ENCODE data around the gene SLC32A1.

Gene SLC32A1

DNA sequence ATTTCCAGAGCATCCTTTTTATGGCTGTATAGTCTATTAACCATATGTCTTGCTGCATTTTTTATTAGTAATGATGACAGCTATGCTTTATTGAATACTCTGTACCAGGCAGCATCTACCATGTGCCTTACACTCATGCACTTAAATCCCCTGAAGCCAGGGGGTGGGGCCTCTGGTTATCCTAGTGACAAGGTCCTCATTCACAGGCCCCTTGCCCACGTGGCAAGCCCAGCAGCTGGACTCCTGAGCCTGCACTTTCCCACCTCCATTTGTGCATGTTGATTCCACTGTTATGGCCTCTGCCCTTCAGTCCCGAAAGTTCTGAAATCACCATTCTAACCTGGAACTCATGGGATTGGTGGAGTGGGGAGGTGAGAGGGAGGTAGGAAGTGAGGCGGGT, 46.3 kb downstream of the SLC32A1 start:
- no peaks in the 10 kb centered on the region for H3K79me2 ChIP-seq (ENCODE audit: insufficient read depth, low read length)
- TF ChIP-seq EZH2phosphoT487 (IDR thresholded peaks at IDR 0.05; ENCODE audit: borderline replicate concordance): no peak
- TF ChIP-seq CTCF (conservative IDR thresholded peaks at IDR 0.05; ENCODE audit: low read length): no peak
- H3K9ac ChIP-seq (ENCODE audit: low read depth, low read length, poor library complexity, severe bottlenecking): no peak overlapping the region
- peaks cover 60% of the 10 kb centered on the region for H3K36me3 ChIP-seq (ENCODE audit: insufficient read depth, low read length)
- no peaks in the 10 kb centered on the region for H3F3A ChIP-seq (ENCODE audit: low read depth)
- H3K9me3 ChIP-seq (ENCODE audit: insufficient read depth, low read depth, low read length): no peaks in the 10 kb centered on the region
- H3K4me2 ChIP-seq (ENCODE audit: low read depth, low read length, poor library complexity, severe bottlenecking): no peak overlapping the region
- no peaks in the 10 kb centered on the region for H3K27me3 ChIP-seq (ENCODE audit: insufficient read depth, low read length, poor library complexity, severe bottlenecking)
- no peak overlapping the region for H2AFZ ChIP-seq (ENCODE audit: low read length)
- H4K20me1 ChIP-seq (ENCODE audit: insufficient read depth, low read length, poor library complexity, severe bottlenecking): no peaks in the 10 kb centered on the region
- H3K4me3 ChIP-seq (ENCODE audit: low read length, poor library complexity, severe bottlenecking): no peak overlapping the region
- H3K4me1 ChIP-seq (ENCODE audit: insufficient read depth, low read length, poor library complexity, severe bottlenecking): no peaks in the 10 kb centered on the region
- H3K9me2 ChIP-seq (replicated peaks; ENCODE audit: low read depth, low read length): no peaks in the 10 kb centered on the region

DNA sequence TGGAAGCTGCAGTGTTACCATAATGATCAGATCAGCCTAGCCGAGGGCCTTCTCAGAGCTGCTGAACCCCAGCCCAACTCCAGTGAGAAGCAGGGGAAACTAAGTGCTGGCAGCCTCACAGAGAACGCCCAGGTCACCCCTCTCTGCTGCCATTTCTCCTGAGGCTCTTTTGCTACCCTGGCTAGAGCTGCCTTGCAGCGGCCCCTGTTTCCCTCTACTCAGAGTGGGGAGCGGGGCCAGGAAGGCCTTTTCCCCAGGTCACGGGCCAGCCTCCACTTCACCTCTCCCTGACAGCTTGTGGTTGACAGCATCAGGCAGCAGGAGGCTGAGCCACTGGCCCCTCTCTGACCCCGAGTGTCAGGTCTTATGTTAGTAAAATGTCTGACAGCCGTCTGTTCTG, 46.7 kb downstream of the SLC32A1 start:
- Histone ChIP-seq H3K4me2 (ENCODE audit: low read depth, low read length, poor library complexity, severe bottlenecking) (no peak overlapping the region), H3K4me3 (ENCODE audit: low read length, poor library complexity, severe bottlenecking) (no peak overlapping the region), H3F3A (ENCODE audit: low read depth) (no peaks in the 10 kb centered on the region), H3K27me3 (ENCODE audit: insufficient read depth, low read length, poor library complexity, severe bottlenecking) (no peaks in the 10 kb centered on the region), H3K9me3 (ENCODE audit: insufficient read depth, low read depth, low read length) (no peaks in the 10 kb centered on the region), H3K36me3 (ENCODE audit: insufficient read depth, low read length) (peaks cover 55% of the 10 kb centered on the region), H4K20me1 (ENCODE audit: insufficient read depth, low read length, poor library complexity, severe bottlenecking) (no peaks in the 10 kb centered on the region), H3K9ac (ENCODE audit: low read depth, low read length, poor library complexity, severe bottlenecking) (no peak overlapping the region), H3K4me1 (ENCODE audit: insufficient read depth, low read length, poor library complexity, severe bottlenecking) (no peaks in the 10 kb centered on the region), H3K9me2 (replicated peaks; ENCODE audit: low read depth, low read length) (no peaks in the 10 kb centered on the region), H2AFZ (ENCODE audit: low read length) (no peak overlapping the region), H3K79me2 (ENCODE audit: insufficient read depth, low read length) (no peaks in the 10 kb centered on the region)
- TF ChIP-seq CTCF (conservative IDR thresholded peaks at IDR 0.05; ENCODE audit: low read length) (no peak), EZH2phosphoT487 (IDR thresholded peaks at IDR 0.05; ENCODE audit: borderline replicate concordance) (no peak)

GRCh38 chr20:38771621-38772020, 47.3 kb downstream of the SLC32A1 start:
- Histone ChIP-seq H3K27me3 (ENCODE audit: insufficient read depth, low read length, poor library complexity, severe bottlenecking) (no peaks in the 10 kb centered on the region), H3F3A (ENCODE audit: low read depth) (no peaks in the 10 kb centered on the region), H3K4me1 (ENCODE audit: insufficient read depth, low read length, poor library complexity, severe bottlenecking) (no peaks in the 10 kb centered on the region), H3K9me3 (ENCODE audit: insufficient read depth, low read depth, low read length) (no peaks in the 10 kb centered on the region), H3K4me3 (ENCODE audit: low read length, poor library complexity, severe bottlenecking) (no peak overlapping the region), H3K36me3 (ENCODE audit: insufficient read depth, low read length) (peaks cover 49% of the 10 kb centered on the region), H3K4me2 (ENCODE audit: low read depth, low read length, poor library complexity, severe bottlenecking) (no peak overlapping the region), H4K20me1 (ENCODE audit: insufficient read depth, low read length, poor library complexity, severe bottlenecking) (no peaks in the 10 kb centered on the region), H3K9ac (ENCODE audit: low read depth, low read length, poor library complexity, severe bottlenecking) (no peak overlapping the region), H3K9me2 (replicated peaks; ENCODE audit: low read depth, low read length) (no peaks in the 10 kb centered on the region), H3K79me2 (ENCODE audit: insufficient read depth, low read length) (no peaks in the 10 kb centered on the region), H2AFZ (ENCODE audit: low read length) (no peak overlapping the region)
- TF ChIP-seq EZH2phosphoT487 (IDR thresholded peaks at IDR 0.05; ENCODE audit: borderline replicate concordance) (no peak), CTCF (conservative IDR thresholded peaks at IDR 0.05; ENCODE audit: low read length) (no peak)
